Urinary bladder (tissue), 4 donors: ENCODE results near the gene CD27. TPM values are rescaled to one million over a fixed set of nuclear protein-coding genes. Genes with fewer than 3 reads are reported as not detected.

Experiments used
- DNase-seq: peaks from one replicate; pipeline ENCODE4 v3.0.0-alpha.2; 2015; ENCODE audit errors: extremely low spot score
- H3K27ac ChIP-seq: one replicate; pipeline ENCODE4 v1.5.1; 2013; ENCODE audit warnings: low read depth, mild to moderate bottlenecking, moderate library complexity
- H3K36me3 ChIP-seq: one replicate; pipeline ENCODE4 v1.6.1; 2013; ENCODE audit warnings: mild to moderate bottlenecking, moderate library complexity; ENCODE audit not compliant: insufficient read depth
- H3K4me1 ChIP-seq: one replicate; pipeline ENCODE4 v1.6.1; 2013; ENCODE audit warnings: mild to moderate bottlenecking, moderate library complexity; ENCODE audit not compliant: insufficient read depth
- H3K4me3 ChIP-seq: one replicate; pipeline ENCODE4 v1.5.1; 2013; ENCODE audit warnings: low read depth, low read length
- WGBS: extraction: QIAGEN DNeasy Blood & Tissue Kit; methylation state at CpG from one replicate; pipeline ENCODE4 v1.1.7; 2013; 5-methylcytosine and 5-hydroxymethylcytosine counted together
- polyA plus RNA-seq: library from polyadenylated mRNA; stranded (reverse); fragments of 200-250 nt; gene quantifications from one replicate; pipeline ENCODE4 v1.2.3, GENCODE V29; 2013
- total RNA-seq: library from RNA; depleted of rRNA; stranded (reverse); fragments of >200 nt; gene quantifications from one replicate; pipeline ENCODE4 v1.2.3, GENCODE V29; 2014
- donor health status: healthy with polysubstance abuse.
- donor health status: healthy.

CD27 gene
- total RNA-seq: 0.26 TPM
- 1.7 TPM for polyA plus RNA-seq

DNA sequence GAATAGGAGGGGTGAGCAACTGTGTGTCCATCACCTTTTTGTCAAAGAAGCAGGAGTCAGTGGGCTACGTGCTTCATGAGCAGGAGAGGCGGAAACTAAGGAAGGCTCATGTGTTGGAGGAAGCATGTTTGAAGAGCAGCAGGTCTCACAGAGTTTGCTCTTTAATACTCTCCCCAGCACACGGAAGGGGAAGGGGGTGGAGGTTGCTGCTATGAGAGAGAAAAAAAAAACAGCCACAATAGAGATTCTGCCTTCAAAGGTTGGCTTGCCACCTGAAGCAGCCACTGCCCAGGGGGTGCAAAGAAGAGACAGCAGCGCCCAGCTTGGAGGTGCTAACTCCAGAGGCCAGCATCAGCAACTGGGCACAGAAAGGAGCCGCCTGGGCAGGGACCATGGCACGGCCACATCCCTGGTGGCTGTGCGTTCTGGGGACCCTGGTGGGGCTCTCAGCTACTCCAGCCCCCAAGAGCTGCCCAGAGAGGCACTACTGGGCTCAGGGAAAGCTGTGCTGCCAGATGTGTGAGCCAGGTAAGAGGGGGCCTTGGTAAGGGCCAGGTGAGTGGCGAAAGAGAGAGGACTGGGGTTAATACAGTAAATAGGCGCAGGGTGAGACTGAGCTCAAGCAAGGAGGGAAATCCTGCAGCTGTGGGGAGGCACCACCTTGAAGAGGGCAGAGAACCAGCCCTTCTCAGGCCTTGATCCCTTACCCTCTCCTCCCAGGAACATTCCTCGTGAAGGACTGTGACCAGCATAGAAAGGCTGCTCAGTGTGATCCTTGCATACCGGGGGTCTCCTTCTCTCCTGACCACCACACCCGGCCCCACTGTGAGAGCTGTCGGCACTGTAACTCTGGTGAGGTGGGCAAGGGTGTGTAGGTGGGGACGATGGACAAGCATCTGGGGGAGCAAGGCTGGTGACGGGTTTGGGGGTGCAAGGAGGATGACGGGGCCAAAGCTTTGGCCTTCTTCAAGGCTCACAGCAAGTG, at the start of gene CD27:
TSS of gene CD27 (plus strand) at position 252 of the 985 bp plus-strand sequence. CDS start at position 393, 141 bp downstream.
- Histone ChIP-seq H3K4me1 (no peaks in the 10 kb centered on the region), H3K36me3 (no peaks in the 10 kb centered on the region), H3K27ac (no peak within 1 kb of the TSS), H3K4me3 (no peak within 1 kb of the TSS)
- DNase-seq: no peak
- 86% methylated on average over 16 of the region's 16 CpGs for WGBS

DNA sequence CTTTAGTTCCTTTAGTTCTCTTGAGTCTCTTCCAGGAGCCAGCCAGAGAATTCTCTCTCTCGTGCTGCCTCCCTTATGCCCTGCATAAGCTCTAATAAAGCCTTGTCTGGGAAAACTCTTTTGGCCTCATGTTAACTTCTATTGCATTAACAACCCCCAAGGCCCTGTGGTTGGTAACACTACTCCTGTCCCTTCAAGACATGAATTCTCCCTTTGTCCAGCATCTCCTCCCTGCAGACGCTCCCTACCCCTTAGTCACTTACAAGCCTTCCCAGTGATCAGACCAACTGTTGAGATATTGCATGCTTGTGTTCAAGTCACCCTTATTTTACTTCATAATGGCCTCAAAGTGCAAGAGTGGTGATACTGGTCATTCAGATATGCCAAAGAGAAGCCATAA, 48.7 kb upstream of the CD27 start:
- 73% methylated on average over 2 of the region's 2 CpGs for WGBS
- H3K36me3 ChIP-seq: no peaks in the 10 kb centered on the region
- no peak for DNase-seq
- H3K4me1 ChIP-seq: no peaks in the 10 kb centered on the region
- H3K27ac ChIP-seq: no peak overlapping the region
- H3K4me3 ChIP-seq: no peak overlapping the region

DNA sequence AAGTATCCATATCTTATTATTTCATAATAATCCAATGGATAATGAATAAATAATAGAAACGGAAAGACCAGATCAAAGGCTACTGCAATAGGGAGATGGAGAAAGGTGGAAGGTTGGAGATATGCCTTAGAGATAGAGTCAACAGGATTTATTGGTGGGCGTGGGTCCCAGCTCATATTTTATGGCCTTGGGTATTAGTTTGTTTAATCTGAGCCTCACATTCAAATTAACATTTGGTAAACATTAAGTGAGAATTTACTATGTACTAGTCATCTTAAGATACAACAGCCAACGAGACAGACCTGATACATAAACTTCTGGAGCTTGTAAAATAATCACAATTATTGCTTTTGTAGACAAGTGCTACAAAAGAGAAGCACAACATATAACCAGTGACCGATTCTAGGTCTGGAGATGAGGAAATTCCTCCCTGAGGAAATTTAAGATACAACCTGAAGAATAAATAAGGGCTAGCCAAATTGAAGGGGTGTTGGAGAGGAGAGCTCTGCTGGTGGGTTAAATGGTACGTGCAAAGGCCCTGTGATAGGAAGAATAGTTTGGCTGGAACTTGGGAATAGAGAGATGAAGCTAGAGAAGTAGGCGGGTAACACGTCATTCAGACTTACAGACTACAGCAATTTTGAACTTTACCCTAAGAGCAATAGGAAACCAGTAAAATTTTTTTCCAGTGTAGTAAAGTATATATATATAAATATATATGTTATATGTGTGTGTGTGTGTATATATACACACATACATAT, 44.7 kb upstream of the CD27 start:
- no peak for DNase-seq
- Histone ChIP-seq H3K36me3 (no peaks in the 10 kb centered on the region), H3K4me3 (no peak overlapping the region), H3K27ac (no peak overlapping the region), H3K4me1 (no peaks in the 10 kb centered on the region)
- 75% methylated on average over 7 of the region's 7 CpGs for WGBS

DNA sequence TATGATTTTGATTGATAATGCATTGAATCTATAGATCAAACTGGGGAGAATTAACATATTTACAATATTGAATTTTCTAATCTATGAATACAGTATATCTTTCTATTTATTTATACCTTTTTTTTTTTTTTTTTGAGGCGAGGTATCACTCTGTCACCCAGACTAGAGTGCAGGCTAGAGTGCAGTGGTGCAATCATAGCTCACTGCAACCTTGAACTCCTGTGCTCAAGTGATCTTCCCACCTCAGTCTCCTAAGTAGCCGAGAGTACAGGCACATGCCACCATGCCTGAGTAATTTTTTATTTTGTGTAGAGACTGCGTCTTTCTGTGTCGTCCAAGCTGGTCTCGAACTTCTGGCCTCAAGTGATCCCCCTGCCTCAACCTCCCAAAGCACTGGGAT, 40.4 kb upstream of the CD27 start:
- DNase-seq: no peak
- WGBS: 96% methylated on average over 5 of the region's 5 CpGs
- no peaks in the 10 kb centered on the region for H3K36me3 ChIP-seq

DNA sequence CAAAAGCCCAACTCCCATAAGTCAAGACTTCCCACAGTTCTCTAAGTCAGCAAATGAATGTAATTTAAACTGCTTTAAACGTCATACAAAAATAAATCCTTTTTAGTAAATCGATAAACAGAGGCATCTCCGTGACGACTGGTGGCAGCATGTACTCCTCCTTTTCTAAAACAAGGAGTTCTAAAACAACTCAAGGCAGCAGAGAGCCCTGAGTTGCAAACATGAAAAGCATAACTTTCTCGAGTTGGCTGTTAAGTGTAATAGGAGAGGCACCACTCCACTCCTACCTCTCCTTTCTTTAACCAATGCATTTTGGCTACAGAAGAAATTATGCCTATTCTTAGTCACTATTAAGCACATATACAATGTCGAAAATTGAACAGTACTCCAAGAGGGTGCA, 38.8 kb upstream of the CD27 start:
- 68% methylated on average over 6 of the region's 6 CpGs for WGBS
- no peak overlapping the region for H3K27ac ChIP-seq
- no peak for DNase-seq
- H3K4me1 ChIP-seq: no peaks in the 10 kb centered on the region
- H3K36me3 ChIP-seq: no peaks in the 10 kb centered on the region
- H3K4me3 ChIP-seq: no peak overlapping the region

More for the DNA sequence above, 40.4 kb upstream of the CD27 start:
- Histone ChIP-seq H3K4me1 (no peaks in the 10 kb centered on the region), H3K27ac (no peak overlapping the region), H3K4me3 (no peak overlapping the region)

DNA sequence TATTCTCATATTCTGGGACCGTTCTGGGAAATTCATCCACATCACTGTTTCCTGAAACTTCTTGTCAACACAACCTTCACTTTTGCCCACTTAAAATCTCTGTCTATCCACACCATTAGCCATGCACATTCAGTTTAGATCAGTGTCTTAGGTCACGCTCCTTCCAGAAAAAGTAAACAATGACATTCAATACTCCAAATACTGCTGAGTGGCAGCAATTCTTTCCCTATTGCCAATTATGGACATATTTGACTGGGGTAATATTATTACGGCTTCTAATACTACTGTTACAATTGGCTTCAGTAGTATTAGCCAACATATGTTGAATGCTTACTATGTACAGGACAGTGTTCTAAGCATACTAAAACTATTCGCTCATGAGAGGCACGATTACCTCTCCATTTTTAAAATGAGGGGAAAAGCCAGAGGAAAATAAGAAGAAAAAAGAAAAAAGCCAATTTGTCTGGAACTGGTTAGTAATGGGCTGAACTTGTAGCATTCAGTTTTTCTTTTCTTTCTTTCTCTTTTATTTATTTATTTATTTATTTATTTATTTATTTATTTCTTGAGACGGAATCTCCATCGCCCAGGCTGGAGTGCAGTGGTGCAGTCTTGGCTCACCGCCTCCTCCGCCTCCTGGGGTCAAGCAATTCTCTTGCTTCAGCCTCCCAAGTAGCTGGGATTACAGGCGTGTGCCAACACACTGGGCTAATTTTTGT, 37.4 kb upstream of the CD27 start:
- no peak for DNase-seq
- no peaks in the 10 kb centered on the region for H3K36me3 ChIP-seq
- no peak overlapping the region for H3K4me3 ChIP-seq
- WGBS: 95% methylated on average over 10 of the region's 10 CpGs
- no peaks in the 10 kb centered on the region for H3K4me1 ChIP-seq
- no peak overlapping the region for H3K27ac ChIP-seq

DNA sequence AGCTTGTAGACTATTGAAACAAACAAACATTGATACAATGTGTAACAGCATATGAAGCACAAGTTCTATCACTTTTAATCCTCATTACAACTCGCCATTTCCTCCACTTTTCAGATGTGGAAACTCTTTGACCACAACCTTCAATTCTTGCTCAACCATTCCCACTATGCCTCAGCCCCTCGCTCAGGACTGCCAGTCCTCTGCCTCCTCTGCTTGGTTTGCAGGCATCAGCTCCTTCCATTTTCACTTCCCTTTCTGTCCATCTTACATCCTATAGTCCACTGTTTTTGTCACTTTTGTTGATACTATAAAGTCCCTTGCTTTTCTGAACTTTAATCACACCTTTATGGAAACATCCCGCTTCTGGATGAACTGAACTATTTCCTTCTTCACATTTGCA, 28.2 kb upstream of the CD27 start:
- WGBS: 89% methylated on average over 3 of the region's 3 CpGs
- Histone ChIP-seq H3K36me3 (no peaks in the 10 kb centered on the region), H3K27ac (no peak overlapping the region), H3K4me1 (no peaks in the 10 kb centered on the region), H3K4me3 (no peak overlapping the region)
- no peak for DNase-seq

DNA sequence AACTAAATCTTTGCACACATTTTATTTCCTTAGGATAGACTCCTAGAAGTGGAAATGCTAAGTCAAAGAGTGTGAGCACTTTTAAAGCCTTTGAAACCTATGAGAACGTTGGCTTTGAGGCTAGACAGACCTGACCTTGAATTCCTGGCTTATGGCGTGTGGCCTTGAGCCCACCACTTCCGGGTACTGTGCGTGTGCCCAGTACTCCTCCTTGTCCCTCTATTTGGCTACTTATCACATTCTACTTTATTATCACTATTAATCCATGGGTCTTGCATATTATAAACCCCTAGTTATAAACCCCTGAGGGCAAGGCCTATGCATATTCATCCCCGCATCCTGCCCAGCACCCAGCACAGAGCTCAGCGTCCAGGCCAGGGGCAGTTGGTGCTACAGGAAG, 26.0 kb upstream of the CD27 start:
- Histone ChIP-seq H3K4me3 (no peak overlapping the region), H3K36me3 (no peaks in the 10 kb centered on the region), H3K4me1 (no peaks in the 10 kb centered on the region), H3K27ac (no peak overlapping the region)
- WGBS: 79% methylated on average over 6 of the region's 6 CpGs
- DNase-seq: no peak

DNA sequence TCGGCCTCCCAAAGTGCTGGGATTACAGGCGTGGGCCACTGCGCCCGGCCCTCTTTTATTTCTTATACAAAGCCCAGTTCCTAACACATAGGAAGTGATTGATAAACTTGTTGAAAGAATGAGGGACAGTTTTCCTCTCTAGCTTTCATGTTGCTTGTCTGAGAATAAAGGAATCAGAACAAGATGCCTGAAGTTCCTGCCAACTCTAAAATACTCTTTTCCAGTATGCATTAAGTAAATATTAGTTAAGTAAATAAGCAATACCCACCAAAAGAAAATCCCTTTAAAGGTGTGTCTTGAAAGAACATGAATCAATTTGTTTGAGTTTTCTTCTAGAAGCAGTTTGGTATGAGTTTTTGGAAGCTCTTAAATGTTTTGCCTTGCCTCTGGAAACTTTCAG, 24.4 kb upstream of the CD27 start:
- Histone ChIP-seq H3K27ac (no peak overlapping the region), H3K4me1 (no peaks in the 10 kb centered on the region), H3K36me3 (no peaks in the 10 kb centered on the region), H3K4me3 (no peak overlapping the region)
- DNase-seq: no peak
- 47% methylated on average over 4 of the region's 4 CpGs for WGBS

DNA sequence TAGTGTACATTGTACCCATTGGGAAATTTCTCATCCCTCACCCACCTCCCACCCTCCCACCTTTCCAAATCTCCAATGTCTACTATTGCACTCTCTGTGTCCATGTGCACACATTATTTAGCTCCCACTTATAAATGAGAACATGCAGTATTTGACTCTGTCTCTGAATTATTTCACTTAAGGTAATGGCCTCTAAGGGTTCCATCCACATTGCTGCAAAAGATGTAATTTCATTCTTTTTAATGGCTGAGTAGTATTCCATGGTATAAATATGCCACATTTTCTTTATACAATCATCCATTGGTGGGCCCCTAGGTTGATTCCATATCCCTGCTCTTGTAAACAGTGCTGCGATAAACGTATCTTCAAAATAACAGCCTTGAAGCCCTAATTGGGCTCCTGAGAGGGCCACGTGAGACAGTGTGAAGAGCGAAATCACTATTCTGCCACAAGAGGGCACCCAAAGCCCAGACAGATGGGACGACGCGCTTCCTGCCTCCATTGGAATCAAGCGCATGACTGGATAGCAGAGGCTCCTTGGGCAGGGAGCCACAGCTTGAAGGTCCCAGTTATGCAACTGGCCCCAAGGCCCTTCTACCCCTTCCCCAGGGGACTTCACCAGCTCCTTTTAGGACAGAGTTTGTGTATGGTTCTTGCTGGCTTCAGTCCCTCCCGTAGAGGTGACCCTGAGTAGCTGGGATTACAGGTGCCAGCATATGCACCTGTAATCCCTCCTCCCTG, 21.3 kb upstream of the CD27 start:
- Histone ChIP-seq H3K36me3 (no peaks in the 10 kb centered on the region), H3K4me1 (no peaks in the 10 kb centered on the region), H3K27ac (no peak overlapping the region), H3K4me3 (no peak overlapping the region)
- DNase-seq: peak; percentile 60
- WGBS: 8% methylated on average over 9 of the region's 9 CpGs

DNA sequence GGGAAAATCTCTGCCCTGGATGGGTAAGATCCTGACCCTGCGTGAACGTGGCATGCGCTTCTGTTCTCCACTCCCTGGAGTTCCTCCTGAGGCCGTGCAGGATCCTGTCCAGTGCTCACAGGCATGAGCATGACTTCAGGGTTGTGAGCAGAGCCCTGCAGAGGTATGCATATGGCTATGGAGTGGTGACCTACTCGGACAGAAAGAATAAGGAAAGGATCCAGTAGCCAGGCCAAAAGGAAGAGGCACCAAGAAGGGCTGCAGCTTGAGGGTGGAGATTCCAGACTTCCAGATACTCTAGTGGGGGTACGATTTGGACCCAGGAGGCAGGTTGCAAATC, 20.8 kb upstream of the CD27 start:
- WGBS: 61% methylated on average over 6 of the region's 6 CpGs
- H3K27ac ChIP-seq: no peak overlapping the region
- DNase-seq: no peak
- H3K36me3 ChIP-seq: no peaks in the 10 kb centered on the region
- no peaks in the 10 kb centered on the region for H3K4me1 ChIP-seq
- no peak overlapping the region for H3K4me3 ChIP-seq

DNA sequence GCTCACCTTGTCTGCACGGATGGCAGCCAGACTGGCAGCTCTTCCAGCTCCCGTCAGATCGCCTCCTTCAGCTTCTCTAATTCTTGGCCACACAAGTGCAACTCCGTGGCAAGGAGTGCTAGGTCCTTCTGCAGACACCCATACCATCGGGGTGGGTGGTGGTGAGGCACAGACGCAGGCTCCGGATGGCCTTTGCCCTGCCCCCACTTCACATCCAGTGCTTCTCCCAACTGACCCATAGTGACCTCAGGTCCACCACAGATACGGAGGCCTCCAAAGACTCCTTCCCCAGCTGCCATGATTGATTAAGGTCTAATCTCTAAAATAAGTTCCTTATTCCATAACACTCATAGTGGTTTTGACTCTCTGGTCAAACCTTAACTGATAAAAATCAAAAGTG, 19.9 kb upstream of the CD27 start:
- H3K27ac ChIP-seq: no peak overlapping the region
- 85% methylated on average over 8 of the region's 8 CpGs for WGBS
- no peaks in the 10 kb centered on the region for H3K4me1 ChIP-seq
- no peaks in the 10 kb centered on the region for H3K36me3 ChIP-seq
- no peak overlapping the region for H3K4me3 ChIP-seq
- no peak for DNase-seq
